A673 (cell line): ENCODE data around the gene ETV4. TPM values are rescaled to one million over a fixed set of nuclear protein-coding genes. Genes with fewer than 3 reads are reported as not detected.

Experiments
- BruUV-seq: library from RNA; stranded (reverse); fragments of 400-500 nt; replicated peaks from 2 replicates; lab custom pipeline; 2021; lab: Mats Ljungman, UMichigan
- CTCF ChIA-PET: fragments of 300-600 bp; sonication (Branson Sonifier 250); formaldehyde crosslinking; loops from one replicate; lab custom pipeline; 2022; ENCODE audit warnings: antibody characterized with exemption; lab: Charles Lee
- POLR2A ChIA-PET: fragments of 300-600 bp; sonication (Branson Sonifier 250); formaldehyde crosslinking; loops from one replicate; lab custom pipeline; 2022; ENCODE audit warnings: antibody characterized with exemption; ENCODE audit not compliant: low non-redundant PET; lab: Charles Lee
- DNase-seq: peaks from one replicate; pipeline ENCODE4 v3.0.0-alpha.2; 2015; ENCODE audit warnings: low spot score
- H3K27ac ChIP-seq: fragments of 200-600 bp; sonication (generic); 2 replicates; pipeline ENCODE4 v1.5.1; 2016; ENCODE audit warnings: mixed run types, low read depth, mild to moderate bottlenecking, mixed read lengths, antibody characterized with exemption, low read length; ENCODE audit not compliant: poor library complexity, severe bottlenecking
- H3K27me3 ChIP-seq: fragments of 200-600 bp; sonication (generic); replicated peaks from 2 replicates; pipeline ENCODE4 v1.6.1; 2017; ENCODE audit warnings: mixed run types, low read depth, mild to moderate bottlenecking, mixed read lengths, antibody characterized with exemption, low read length; ENCODE audit not compliant: insufficient read depth, poor library complexity
- H3K36me3 ChIP-seq: fragments of 200-600 bp; sonication (generic); 2 replicates; pipeline ENCODE4 v1.6.1; 2016; ENCODE audit warnings: mixed run types, mild to moderate bottlenecking, mixed read lengths, antibody characterized with exemption, low read length; ENCODE audit not compliant: insufficient read depth, poor library complexity, severe bottlenecking
- H3K4me1 ChIP-seq: fragments of 200-600 bp; sonication (generic); 2 replicates; pipeline ENCODE4 v1.6.1; 2017; ENCODE audit warnings: mixed run types, mild to moderate bottlenecking, mixed read lengths, antibody characterized with exemption, low read length; ENCODE audit not compliant: insufficient read depth, poor library complexity, severe bottlenecking
- H3K4me3 ChIP-seq: fragments of 200-600 bp; sonication (generic); 2 replicates; pipeline ENCODE4 v1.5.1; 2016; ENCODE audit warnings: low read depth, mixed run types, mild to moderate bottlenecking, mixed read lengths, low read length; ENCODE audit not compliant: poor library complexity, severe bottlenecking
- H3K9me3 ChIP-seq: fragments of 200-600 bp; sonication (generic); 2 replicates; pipeline ENCODE4 v1.6.1; 2016; ENCODE audit warnings: mixed run types, low read depth, mild to moderate bottlenecking, mixed read lengths, antibody characterized with exemption, low read length; ENCODE audit not compliant: poor library complexity, severe bottlenecking
- EZH2 ChIP-seq: fragments of 200-600 bp; sonication (generic); IDR thresholded peaks from 2 replicates; pipeline ENCODE4 v1.6.1; 2017; ENCODE audit warnings: borderline replicate concordance, low read depth, mild to moderate bottlenecking, mixed read lengths, antibody characterized with exemption, low read length; ENCODE audit not compliant: poor library complexity, severe bottlenecking
- intact Hi-C: fragments of 100-400 bp; cut with micrococcal nuclease; formaldehyde crosslinking; loops from one replicate; pipeline ENCODE4 v1.10.0; 2022; ENCODE audit not compliant: unreplicated experiment
- total RNA-seq: library from RNA; stranded (reverse); gene quantifications from 2 replicates; pipeline ENCODE4 v1.2.3, GENCODE V29; 2021
- TF ChIP-seq, protein P1 (sequence below): fragments of 300-800, 200-600 bp; sonication (generic); conservative IDR thresholded peaks from 2 replicates; pipeline ENCODE4 v1.5.1; 2017; ENCODE audit warnings: low read depth, mild to moderate bottlenecking, antibody characterized with exemption, low read length, moderate library complexity, mixed read lengths

ETV4 gene
- total RNA-seq, 1 experiment from 2014 or later = 31.2 TPM

DNA sequence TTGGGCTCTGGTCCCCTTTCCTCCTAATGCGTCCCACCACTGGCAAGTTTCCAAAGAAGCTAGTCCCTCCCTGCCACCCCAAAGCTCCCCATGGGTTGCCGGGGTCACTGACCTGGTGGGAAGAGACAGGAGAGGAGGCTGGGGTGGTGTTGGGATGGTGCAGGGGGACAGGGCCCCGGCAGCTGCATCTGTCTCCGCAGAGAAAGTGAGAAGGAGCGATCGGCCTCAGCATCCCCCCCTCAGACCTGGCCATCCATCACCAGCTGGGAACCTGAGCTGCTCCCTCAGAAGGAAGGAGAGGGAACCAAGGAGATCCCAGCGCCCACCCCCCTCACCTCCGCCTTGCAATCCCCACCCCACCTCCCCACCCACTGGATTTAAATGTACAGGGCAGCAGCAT is 3.3 kb downstream of the ETV4 start:
- POLR2A ChIA-PET = no interaction called here

DNA sequence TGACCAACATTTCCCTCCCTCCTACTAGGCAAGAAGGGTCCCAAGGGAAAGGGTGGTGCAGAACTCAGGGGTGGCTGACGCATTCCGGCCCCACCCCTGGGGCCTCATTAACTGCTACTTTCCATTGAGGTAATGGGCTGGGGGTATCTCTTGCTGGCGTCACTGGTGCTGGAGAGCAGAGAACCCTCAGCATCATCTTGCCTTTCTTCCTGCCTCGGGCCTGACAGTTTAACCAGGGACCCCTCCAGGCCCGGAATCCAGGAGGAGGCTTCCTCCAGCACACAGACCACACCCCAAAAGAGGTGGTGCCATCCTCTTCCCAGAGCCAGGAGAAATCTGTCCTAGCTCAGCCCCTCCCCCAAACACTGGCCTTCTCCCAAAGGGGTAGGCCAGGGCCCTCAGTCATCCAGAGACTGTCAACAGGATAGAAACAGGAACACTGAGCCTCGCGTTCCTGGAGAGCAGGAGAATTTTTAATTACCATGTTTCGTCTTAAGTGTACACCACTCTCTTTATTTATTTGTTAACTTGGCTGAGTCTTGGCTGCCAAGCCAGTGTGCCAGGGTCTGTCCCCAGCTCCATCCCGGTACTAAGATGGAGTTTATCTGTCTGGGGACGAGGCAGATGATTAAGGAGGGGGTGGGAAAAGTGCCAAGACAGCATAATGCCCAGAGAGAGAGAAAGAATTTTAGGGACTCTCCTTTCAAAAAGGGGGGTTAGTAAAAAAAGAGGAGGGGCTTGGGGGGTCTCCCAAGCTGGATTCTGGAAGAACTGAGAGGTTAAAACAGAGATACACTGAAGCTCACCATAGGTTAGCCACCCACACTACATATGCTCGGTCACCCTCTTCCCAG is 5.1 kb downstream of the ETV4 start:
- no peaks in the 10 kb centered on the region for H3K27me3 ChIP-seq
- ChIA-PET CTCF (no interaction called here), POLR2A (no interaction called here)
- intact Hi-C loops = no loop called here
- no peak overlapping the region for H3K4me3 ChIP-seq
- no TSS peak for BruUV-seq
- TF ChIP-seq, protein P1, sequence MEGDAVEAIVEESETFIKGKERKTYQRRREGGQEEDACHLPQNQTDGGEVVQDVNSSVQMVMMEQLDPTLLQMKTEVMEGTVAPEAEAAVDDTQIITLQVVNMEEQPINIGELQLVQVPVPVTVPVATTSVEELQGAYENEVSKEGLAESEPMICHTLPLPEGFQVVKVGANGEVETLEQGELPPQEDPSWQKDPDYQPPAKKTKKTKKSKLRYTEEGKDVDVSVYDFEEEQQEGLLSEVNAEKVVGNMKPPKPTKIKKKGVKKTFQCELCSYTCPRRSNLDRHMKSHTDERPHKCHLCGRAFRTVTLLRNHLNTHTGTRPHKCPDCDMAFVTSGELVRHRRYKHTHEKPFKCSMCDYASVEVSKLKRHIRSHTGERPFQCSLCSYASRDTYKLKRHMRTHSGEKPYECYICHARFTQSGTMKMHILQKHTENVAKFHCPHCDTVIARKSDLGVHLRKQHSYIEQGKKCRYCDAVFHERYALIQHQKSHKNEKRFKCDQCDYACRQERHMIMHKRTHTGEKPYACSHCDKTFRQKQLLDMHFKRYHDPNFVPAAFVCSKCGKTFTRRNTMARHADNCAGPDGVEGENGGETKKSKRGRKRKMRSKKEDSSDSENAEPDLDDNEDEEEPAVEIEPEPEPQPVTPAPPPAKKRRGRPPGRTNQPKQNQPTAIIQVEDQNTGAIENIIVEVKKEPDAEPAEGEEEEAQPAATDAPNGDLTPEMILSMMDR = no peak
- TF ChIP-seq EZH2 = no peak
- H3K4me1 ChIP-seq = peaks cover 14% of the 10 kb centered on the region
- peak; percentile 33 for DNase-seq
- no peak overlapping the region for H3K27ac ChIP-seq
- H3K36me3 ChIP-seq = no peaks in the 10 kb centered on the region
- H3K9me3 ChIP-seq = no peaks in the 10 kb centered on the region

More for the DNA sequence above, 3.3 kb downstream of the ETV4 start:
- peaks cover 12% of the 10 kb centered on the region for H3K4me1 ChIP-seq
- no peak for DNase-seq
- H3K9me3 ChIP-seq = no peaks in the 10 kb centered on the region
- no TSS peak for BruUV-seq
- intact Hi-C loops = no loop called here
- H3K36me3 ChIP-seq = no peaks in the 10 kb centered on the region
- no peak overlapping the region for H3K4me3 ChIP-seq
- TF ChIP-seq, protein P1 = no peak
- no peak for TF ChIP-seq EZH2
- no peak overlapping the region for H3K27ac ChIP-seq
- H3K27me3 ChIP-seq = no peaks in the 10 kb centered on the region
- CTCF ChIA-PET = no interaction called here

DNA sequence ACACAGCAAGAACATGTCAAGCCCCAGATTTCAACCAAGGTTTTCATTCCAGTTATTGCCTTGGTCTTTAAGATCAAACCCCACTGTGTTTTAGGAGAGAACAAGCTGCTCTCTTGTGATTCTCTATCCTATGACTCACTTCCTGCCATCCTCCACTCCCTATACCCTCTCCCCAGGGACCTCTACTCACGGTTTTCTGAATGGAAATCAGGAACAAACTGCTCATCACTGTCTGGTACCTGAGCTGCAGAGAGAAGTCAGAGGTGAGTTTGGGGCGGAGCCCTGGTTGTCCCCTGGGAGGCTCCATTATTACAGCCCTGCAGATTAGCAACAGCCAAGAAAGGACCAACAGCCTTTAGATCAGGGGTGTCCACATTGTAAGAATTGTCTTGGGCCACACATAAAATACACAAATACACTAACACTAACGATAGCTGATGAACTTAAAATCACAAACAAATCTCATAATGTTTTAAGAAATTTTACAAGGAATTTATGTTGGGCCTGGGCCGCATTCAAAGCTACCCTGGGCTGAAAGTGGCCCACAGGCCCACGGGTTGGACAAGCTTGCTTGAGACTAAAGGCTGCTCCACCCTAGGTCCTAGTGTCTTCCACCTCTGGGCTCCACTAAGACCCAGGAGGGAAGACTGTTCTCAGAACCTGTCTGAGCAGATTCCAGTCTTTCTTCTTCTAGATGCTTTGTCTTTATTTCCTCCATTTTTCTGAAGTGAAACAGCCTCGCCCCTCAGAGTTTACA is 9.7 kb downstream of the ETV4 start:
- CTCF ChIA-PET = no interaction called here
- Histone ChIP-seq H3K27ac (peak overlapping the region; percentile 50), H3K4me1 (peaks cover 7% of the 10 kb centered on the region), H3K9me3 (no peaks in the 10 kb centered on the region), H3K4me3 (no peak overlapping the region), H3K36me3 (no peaks in the 10 kb centered on the region), H3K27me3 (no peaks in the 10 kb centered on the region)
- intact Hi-C loops = no loop called here
- TF ChIP-seq EZH2 = no peak
- TF ChIP-seq, protein P1 = no peak
- peak; percentile 85 for DNase-seq
- no TSS peak for BruUV-seq
- POLR2A ChIA-PET = interaction anchor here (1.0 kb wide), 1 partner anchor 9 kb away, joined by 4 read pairs; no protein-coding TSS in a partner anchor
